Fibroblast of lung (primary cell): ENCODE results near the gene AGRN.

Source experiments
- EZH2 ChIP-seq: IDR thresholded peaks from 2 replicates; pipeline ENCODE4 v1.5.1; 2012; ENCODE audit warnings: low read length, control low read depth, mild to moderate bottlenecking; ENCODE audit errors: missing control alignments
- TF ChIP-seq, protein P1 (sequence below), 2 donors: IDR thresholded peaks in 1 of 2; conservative IDR thresholded peaks in 1 of 2; 1 replicate in 1 of 2; 2 replicates in 1 of 2; pipeline ENCODE4 v1.5.1; 2011 to 2012; ENCODE audit warnings: low read length in 2 of 2, control low read depth in 1 of 2, inconsistent platforms in 1 of 2, low read depth in 1 of 2, mild to moderate bottlenecking in 1 of 2

DNA sequence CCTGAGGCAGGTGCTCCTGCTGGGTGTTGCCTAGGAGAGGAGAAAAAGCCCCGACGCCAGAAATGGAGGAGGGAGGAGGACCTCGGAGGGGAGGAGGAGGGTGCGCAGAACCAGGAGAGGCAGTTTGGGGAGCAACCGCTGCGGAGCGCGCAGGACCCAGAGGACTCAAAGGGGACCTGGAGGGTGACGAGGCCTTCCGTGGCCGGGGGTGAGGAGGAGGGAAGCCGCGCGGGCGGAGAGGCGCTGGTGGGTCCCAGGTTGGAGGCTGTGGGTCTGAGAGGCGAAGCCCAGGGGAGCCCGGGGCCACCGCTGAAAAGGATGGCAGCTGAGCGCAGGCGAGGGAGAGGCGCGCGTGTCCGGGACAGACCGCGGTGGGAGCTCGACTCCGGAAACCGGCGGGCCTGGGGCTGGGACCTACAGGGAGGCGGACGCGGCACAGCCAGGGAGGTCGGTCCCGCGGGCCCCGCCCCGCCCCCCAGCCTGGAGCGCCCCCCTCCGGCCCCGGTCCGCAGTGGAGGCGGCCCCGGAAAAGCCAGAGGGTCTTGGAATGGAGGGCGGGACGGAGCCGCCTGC is 39.1 kb downstream of the AGRN start:
- no peak for TF ChIP-seq EZH2
- TF ChIP-seq, protein P1, sequence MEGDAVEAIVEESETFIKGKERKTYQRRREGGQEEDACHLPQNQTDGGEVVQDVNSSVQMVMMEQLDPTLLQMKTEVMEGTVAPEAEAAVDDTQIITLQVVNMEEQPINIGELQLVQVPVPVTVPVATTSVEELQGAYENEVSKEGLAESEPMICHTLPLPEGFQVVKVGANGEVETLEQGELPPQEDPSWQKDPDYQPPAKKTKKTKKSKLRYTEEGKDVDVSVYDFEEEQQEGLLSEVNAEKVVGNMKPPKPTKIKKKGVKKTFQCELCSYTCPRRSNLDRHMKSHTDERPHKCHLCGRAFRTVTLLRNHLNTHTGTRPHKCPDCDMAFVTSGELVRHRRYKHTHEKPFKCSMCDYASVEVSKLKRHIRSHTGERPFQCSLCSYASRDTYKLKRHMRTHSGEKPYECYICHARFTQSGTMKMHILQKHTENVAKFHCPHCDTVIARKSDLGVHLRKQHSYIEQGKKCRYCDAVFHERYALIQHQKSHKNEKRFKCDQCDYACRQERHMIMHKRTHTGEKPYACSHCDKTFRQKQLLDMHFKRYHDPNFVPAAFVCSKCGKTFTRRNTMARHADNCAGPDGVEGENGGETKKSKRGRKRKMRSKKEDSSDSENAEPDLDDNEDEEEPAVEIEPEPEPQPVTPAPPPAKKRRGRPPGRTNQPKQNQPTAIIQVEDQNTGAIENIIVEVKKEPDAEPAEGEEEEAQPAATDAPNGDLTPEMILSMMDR (conservative IDR thresholded peaks at IDR 0.05 in 1 of 2, IDR thresholded peaks at IDR 0.05 in 1 of 2; ENCODE audit: low read depth in 1 of 2, low read length in 2 of 2): no peak
